Fibroblast of lung (primary cell): Measurements from ENCODE around the gene AEN. TPM values are rescaled to one million over a fixed set of nuclear protein-coding genes. Genes with fewer than 3 reads are reported as not detected.

ENCODE experiments used
- DNase-seq, 2 donors: peaks; one replicate each; pipeline versions ENCODE4 v3.0.0 to v3.0.0-alpha.2; 2010; ENCODE audit warnings: low read depth in 2 of 2
- H2AFZ ChIP-seq: 2 replicates; pipeline ENCODE4 v1.5.1; 2012; ENCODE audit warnings: low read length, control low read depth, inconsistent platforms
- H3K27ac ChIP-seq: 2 replicates; pipeline ENCODE4 v1.5.1; 2011; ENCODE audit warnings: low read length, control low read depth; ENCODE audit not compliant: insufficient read depth
- H3K27me3 ChIP-seq: 2 replicates; pipeline ENCODE4 v1.5.1; 2011; ENCODE audit warnings: mild to moderate bottlenecking, low read length; ENCODE audit not compliant: control insufficient read depth, insufficient read depth
- H3K36me3 ChIP-seq: 2 replicates; pipeline ENCODE4 v1.5.1; 2011; ENCODE audit warnings: low read length; ENCODE audit not compliant: control insufficient read depth, insufficient read depth
- H3K4me1 ChIP-seq: 2 replicates; pipeline ENCODE4 v1.5.1; 2011; ENCODE audit warnings: low read length; ENCODE audit not compliant: control insufficient read depth, insufficient read depth; ENCODE audit errors: extremely low read depth
- H3K4me2 ChIP-seq: 2 replicates; pipeline ENCODE4 v1.5.1; 2011; ENCODE audit warnings: low read length, control low read depth; ENCODE audit not compliant: insufficient read depth; ENCODE audit errors: extremely low read depth
- H3K4me3 ChIP-seq, 4 experiments: fragments of 200-600 bp in 1 of 4; sonication (generic) in 1 of 4; replicated peaks in 1 of 4; 2 replicates each; pipeline ENCODE4 v1.5.1; 2011 to 2016; ENCODE audit warnings: low read length in 4 of 4, low read depth in 3 of 4, mild to moderate bottlenecking in 3 of 4, control low read depth in 2 of 4, inconsistent platforms in 1 of 4, mixed read lengths in 1 of 4; ENCODE audit not compliant: insufficient read depth in 1 of 4; ENCODE audit errors: control extremely low read depth in 1 of 4
- H3K79me2 ChIP-seq: 2 replicates; pipeline ENCODE4 v1.5.1; 2012; ENCODE audit warnings: mild to moderate bottlenecking, low read length, inconsistent platforms; ENCODE audit not compliant: control insufficient read depth, insufficient read depth
- H3K9ac ChIP-seq: 2 replicates; pipeline ENCODE4 v1.5.1; 2011; ENCODE audit warnings: mild to moderate bottlenecking, low read length, control low read depth; ENCODE audit not compliant: insufficient read depth
- H3K9me3 ChIP-seq: 2 replicates; pipeline ENCODE4 v1.5.1; 2012; ENCODE audit warnings: low read depth, low read length; ENCODE audit not compliant: control insufficient read depth, insufficient read depth
- H4K20me1 ChIP-seq: 2 replicates; pipeline ENCODE4 v1.5.1; 2011; ENCODE audit warnings: low read length; ENCODE audit not compliant: control insufficient read depth, insufficient read depth; ENCODE audit errors: extremely low read depth
- CTCF ChIP-seq, 2 donors: IDR thresholded peaks in 1 of 2; conservative IDR thresholded peaks in 1 of 2; 1 replicate in 1 of 2; 2 replicates in 1 of 2; pipeline ENCODE4 v1.5.1; 2011 to 2012; ENCODE audit warnings: low read length in 2 of 2, control low read depth in 1 of 2, inconsistent platforms in 1 of 2, low read depth in 1 of 2, mild to moderate bottlenecking in 1 of 2
- EZH2 ChIP-seq: IDR thresholded peaks from 2 replicates; pipeline ENCODE4 v1.5.1; 2012; ENCODE audit warnings: low read length, control low read depth, mild to moderate bottlenecking; ENCODE audit errors: missing control alignments
- polyA plus RNA-seq, 2 donors: library from polyadenylated mRNA; depleted of rRNA in 1 of 2; stranded (reverse) in 1 of 2; unstranded in 1 of 2; fragments of >200 nt; gene quantifications; 2 replicates each; pipeline ENCODE4 v1.2.1, GENCODE V29; 2011 to 2012; ENCODE audit warnings: missing spikeins in 1 of 2
- total RNA-seq: library from RNA; depleted of rRNA; stranded (reverse); fragments of >200 nt; gene quantifications from 2 replicates; pipeline ENCODE4 v1.2.1, GENCODE V29; 2014

The AEN gene
- total and polyA plus RNA-seq, 2 donors (not counting 1 experiment from before 2014, with no cell fraction given) = 18.5 to 83.7 TPM

- Histone ChIP-seq H3K4me3 (no peak overlapping the region), H3K4me2 (no peak overlapping the region), H4K20me1 (no peaks in the 10 kb centered on the region), H3K4me1 (no peaks in the 10 kb centered on the region), H3K79me2 (no peaks in the 10 kb centered on the region), H3K9me3 (no peaks in the 10 kb centered on the region), H3K9ac (no peak overlapping the region), H3K27me3 (peaks cover 3% of the 10 kb centered on the region), H3K27ac (no peak overlapping the region), H2AFZ (no peak overlapping the region), H3K36me3 (no peaks in the 10 kb centered on the region)
- no peak for TF ChIP-seq CTCF (conservative IDR thresholded peaks at IDR 0.05 in 1 of 2, IDR thresholded peaks at IDR 0.05 in 1 of 2; ENCODE audit: low read depth in 1 of 2, low read length in 2 of 2)
- no peak for TF ChIP-seq EZH2
- DNase-seq = no peak
These were observed 59.3 kb downstream of the AEN start for GRCh38 chr15:88680241-88681001.

- TF ChIP-seq EZH2 (no peak), CTCF (conservative IDR thresholded peaks at IDR 0.05 in 1 of 2, IDR thresholded peaks at IDR 0.05 in 1 of 2; ENCODE audit: low read depth in 1 of 2, low read length in 2 of 2) (no peak)
- Histone ChIP-seq H3K9ac (no peak overlapping the region), H3K27ac (no peak overlapping the region), H2AFZ (no peak overlapping the region), H3K36me3 (no peaks in the 10 kb centered on the region), H3K27me3 (peaks cover 3% of the 10 kb centered on the region), H3K4me1 (no peaks in the 10 kb centered on the region), H4K20me1 (no peaks in the 10 kb centered on the region), H3K79me2 (no peaks in the 10 kb centered on the region), H3K4me3 (no peak overlapping the region), H3K4me2 (no peak overlapping the region), H3K9me3 (no peaks in the 10 kb centered on the region)
- DNase-seq = no peak
These were observed 60.6 kb downstream of the AEN start for GRCh38 chr15:88681610-88682221.

Other genes with a start within 250 kb of the AEN start
- 13.4 and 13.7 TPM in 2 replicates for gene MRPL46, start 154.0 kb upstream of the AEN start, total RNA-seq
- 21.4 and 27.0 TPM in 2 replicates for gene MRPL46, start 154.0 kb upstream of the AEN start, polyA plus RNA-seq
- 23.6 and 27.1 TPM in 2 replicates for gene MRPS11, start 153.6 kb upstream of the AEN start, total RNA-seq
- 46.4 and 84.5 TPM in 2 replicates for gene MRPS11, start 153.6 kb upstream of the AEN start, polyA plus RNA-seq
- 5.9 and 6.4 TPM in 2 replicates for gene DET1, start 74.7 kb upstream of the AEN start, total RNA-seq
- gene DET1, start 74.7 kb upstream of the AEN start, polyA plus RNA-seq = 7.4 and 8.9 TPM in 2 replicates
- gene ISG20, start 17.7 kb downstream of the AEN start, total RNA-seq = 3.0 and 3.1 TPM in 2 replicates
- gene ISG20, start 17.7 kb downstream of the AEN start, polyA plus RNA-seq = 2.2 TPM in 2 replicates
- gene ACAN, start 182.1 kb downstream of the AEN start, total RNA-seq = under 0.01 TPM in 2 replicates
- 1.6 and 3.0 TPM in 2 replicates for gene ACAN, start 182.1 kb downstream of the AEN start, polyA plus RNA-seq